Muscle layer of duodenum (tissue), 2 donors: ENCODE measurements around the gene HYCC1.
"Not testable (repeated sequence)": the region's sequence is repeated elsewhere in the genome, so short reads cannot be mapped to it uniquely, and the experiment has no call there.

ENCODE experiments used
- H3K27ac ChIP-seq: one replicate; pipeline ENCODE4 v1.7.0; 2013; ENCODE audit warnings: mild to moderate bottlenecking, low read length
- H3K27me3 ChIP-seq: one replicate; pipeline ENCODE4 v1.7.0; 2013; ENCODE audit warnings: low read depth, mild to moderate bottlenecking, control low read depth, low read length
- H3K36me3 ChIP-seq, 2 donors: one replicate each; pipeline ENCODE4 v1.7.0; 2013; ENCODE audit warnings: low read length in 2 of 2, control low read depth in 1 of 2, mild to moderate bottlenecking in 1 of 2; ENCODE audit not compliant: insufficient read depth in 2 of 2, control insufficient read depth in 1 of 2
- H3K4me1 ChIP-seq, 2 donors: one replicate each; pipeline ENCODE4 v1.7.0; 2013; ENCODE audit warnings: low read length in 2 of 2, mild to moderate bottlenecking in 2 of 2, control low read depth in 1 of 2, moderate library complexity in 1 of 2; ENCODE audit not compliant: insufficient read depth in 2 of 2, control insufficient read depth in 1 of 2
- H3K4me3 ChIP-seq, 2 donors: one replicate each; pipeline ENCODE4 v1.7.0; 2013; ENCODE audit warnings: low read length in 2 of 2, low read depth in 1 of 2, mild to moderate bottlenecking in 1 of 2
- H3K9me3 ChIP-seq, 2 donors: one replicate each; pipeline ENCODE4 v1.7.0; 2013; ENCODE audit warnings: low read length in 2 of 2, control low read depth in 1 of 2, mild to moderate bottlenecking in 1 of 2; ENCODE audit not compliant: control insufficient read depth in 1 of 2
- donor health status: healthy.

Gene HYCC1

DNA sequence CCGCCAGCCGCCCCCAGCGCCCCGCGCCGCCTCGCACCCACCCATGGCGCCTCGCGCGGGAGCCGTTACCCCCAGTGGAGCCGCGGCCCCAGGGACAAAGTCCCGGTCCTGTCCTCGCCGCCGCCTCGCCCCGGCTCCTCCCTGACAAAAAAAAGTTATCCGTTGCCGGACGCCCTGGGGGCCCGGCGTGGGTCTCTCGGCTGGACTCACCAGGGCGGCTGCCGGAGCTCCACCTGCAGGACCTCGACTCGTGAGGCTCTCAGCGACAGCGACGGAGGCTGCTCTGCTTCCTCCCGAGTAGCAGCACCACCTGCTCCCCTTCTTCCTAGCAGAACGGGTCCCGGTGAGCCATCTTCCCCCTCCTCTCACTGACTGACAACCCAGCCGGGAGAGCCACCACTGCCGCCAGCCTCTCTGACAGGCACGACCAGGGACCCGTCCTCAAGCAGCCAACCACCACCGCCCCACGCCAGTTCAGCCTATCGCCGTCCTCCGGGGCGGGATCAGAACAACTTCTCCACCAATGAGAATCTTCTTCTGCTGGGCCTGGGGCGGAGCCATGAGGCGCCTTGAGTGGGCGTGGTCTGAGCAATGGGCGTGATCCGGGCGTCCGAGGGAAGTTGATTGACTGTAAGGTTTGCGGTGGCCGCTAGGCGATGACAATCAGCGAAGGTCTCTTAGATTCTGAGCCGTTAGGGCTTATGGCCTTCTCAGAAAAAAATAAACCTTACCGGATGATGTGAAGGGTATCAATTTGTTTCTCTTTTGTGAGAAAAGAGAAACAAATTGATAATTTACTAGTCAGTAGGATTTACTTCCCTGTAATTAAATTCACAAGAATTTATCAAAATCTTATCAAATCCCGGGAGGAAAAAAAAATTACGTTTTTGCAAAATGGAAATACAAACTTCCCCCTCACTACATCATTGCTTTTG lies at the start of gene HYCC1:
TSS of gene HYCC1 (minus strand) at position 416 of the 935 bp plus-strand sequence. CDS start 23,019 bp downstream, outside the sequence.
- H3K36me3 ChIP-seq: no peaks in the 10 kb centered on the region
- H3K27ac ChIP-seq: peak within 1 kb of the TSS; percentile 61
- H3K27me3 ChIP-seq: no peaks in the 10 kb centered on the region
- H3K4me3 ChIP-seq: peak within 1 kb of the TSS; percentile 71 to 91
- no peaks in the 10 kb centered on the region for H3K9me3 ChIP-seq
- H3K4me1 ChIP-seq: peaks cover 4 to 18% of the 10 kb centered on the region in 2 donors

DNA sequence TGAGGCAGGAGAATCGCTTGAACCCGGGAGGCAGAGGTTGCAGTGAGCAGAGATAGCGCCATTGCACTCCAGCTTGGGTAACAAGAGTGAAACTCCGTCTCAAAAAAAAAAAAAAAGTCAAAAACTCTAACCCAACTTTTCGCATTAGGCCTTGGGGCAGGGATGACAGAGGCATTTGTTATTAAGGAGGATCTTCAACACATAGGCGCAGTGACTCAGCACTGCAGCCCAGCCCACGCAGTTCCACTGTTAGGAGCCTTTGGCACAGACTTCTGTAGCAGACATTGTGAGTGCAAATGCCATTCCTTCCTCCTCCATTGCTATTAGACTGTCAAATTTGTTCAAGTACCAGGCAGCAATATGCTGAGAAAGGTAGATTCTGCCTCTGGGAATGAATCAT lies 48.5 kb upstream of the HYCC1 start:
- Histone ChIP-seq H3K36me3 (no peaks in the 10 kb centered on the region), H3K27ac (no peak overlapping the region), H3K27me3 (no peaks in the 10 kb centered on the region), H3K4me3 (no peak overlapping the region), H3K9me3 (no peaks in the 10 kb centered on the region), H3K4me1 (no peaks in the 10 kb centered on the region)

DNA sequence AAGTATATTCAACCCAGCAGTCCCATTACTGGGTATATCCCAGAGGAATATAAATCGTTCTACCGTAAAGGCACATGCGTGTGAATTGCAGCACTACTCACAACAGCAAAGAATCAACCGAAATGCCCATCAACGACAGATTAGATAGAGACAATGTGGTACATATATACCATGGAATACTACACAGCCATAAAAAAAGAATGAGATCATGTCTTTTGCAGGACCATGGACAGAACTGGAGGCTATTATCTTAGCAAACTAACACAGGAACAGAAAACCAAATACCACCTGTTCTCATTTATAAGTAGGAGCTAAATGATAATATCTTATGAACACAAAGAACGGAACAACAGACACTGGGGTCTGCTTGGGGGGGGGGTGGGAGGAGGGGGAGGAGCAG lies 47.4 kb upstream of the HYCC1 start:
- H3K27me3 ChIP-seq: no peaks in the 10 kb centered on the region
- no peak overlapping the region for H3K27ac ChIP-seq
- H3K36me3 ChIP-seq: no peaks in the 10 kb centered on the region
- no peaks in the 10 kb centered on the region for H3K4me1 ChIP-seq
- no peaks in the 10 kb centered on the region for H3K9me3 ChIP-seq
- H3K4me3 ChIP-seq: no peak overlapping the region

DNA sequence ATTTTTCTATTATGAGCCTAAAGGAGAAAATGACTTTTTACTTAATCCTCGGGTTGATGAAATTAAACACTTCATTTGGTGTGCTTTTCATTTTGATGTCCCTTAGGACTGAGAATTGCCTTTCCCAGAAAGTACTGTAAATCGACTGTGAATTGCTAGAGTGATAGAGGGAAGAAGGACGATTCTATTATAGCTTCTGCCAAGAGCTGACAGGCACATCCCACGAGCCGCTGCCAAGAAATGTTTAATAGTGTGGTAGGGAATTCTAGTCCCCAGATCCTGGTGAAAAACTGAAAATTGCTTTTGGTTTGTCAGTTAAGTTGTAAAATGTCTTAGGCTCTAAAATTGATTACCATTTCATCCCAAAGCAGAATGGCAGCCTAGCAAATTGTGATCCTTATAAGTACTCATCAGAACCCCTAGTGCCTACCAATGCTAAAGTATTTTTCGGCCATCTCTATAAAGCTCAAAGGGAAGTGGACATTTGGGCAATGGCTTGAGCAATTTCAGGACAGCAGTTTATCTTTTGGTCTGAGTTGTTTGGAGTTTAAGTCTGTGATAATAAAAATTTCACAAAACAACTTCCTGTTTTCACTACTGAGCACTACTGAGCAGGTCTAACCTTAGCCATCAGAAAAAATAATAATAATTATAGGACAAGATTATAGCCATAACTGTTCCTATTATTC lies 44.6 kb upstream of the HYCC1 start:
- Histone ChIP-seq H3K9me3 (no peaks in the 10 kb centered on the region), H3K27ac (no peak overlapping the region), H3K4me1 (no peaks in the 10 kb centered on the region), H3K36me3 (no peaks in the 10 kb centered on the region), H3K27me3 (no peaks in the 10 kb centered on the region), H3K4me3 (no peak overlapping the region)

DNA sequence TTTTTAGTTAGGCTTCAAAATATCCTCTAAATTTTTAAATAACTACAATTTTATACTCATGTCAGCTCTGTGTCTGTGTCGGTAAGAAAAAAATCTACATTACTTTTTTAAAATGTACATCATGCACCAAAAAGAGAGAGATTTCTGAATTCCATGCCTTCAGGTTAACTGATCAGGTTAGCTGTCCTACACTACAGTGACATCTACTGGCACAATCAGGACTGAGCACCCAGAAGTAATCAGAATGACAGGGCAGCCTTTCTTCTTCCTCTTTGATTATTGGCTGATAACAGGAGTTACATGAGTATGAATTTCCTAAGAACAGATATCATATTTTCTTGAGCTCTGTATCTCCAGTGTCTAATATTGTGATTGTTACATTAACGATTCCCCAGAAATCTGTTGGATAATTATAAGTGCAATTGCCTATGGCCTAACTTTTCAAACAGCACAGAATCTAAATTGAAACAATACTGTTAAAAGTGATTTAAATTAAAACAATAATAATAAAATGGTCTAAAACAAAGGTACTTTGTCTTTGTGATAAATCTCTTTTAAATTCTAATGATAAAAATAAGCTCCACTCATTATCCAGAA lies 41.8 kb upstream of the HYCC1 start:
- no peaks in the 10 kb centered on the region for H3K4me1 ChIP-seq
- H3K27me3 ChIP-seq: no peaks in the 10 kb centered on the region
- no peak overlapping the region for H3K4me3 ChIP-seq
- no peak overlapping the region for H3K27ac ChIP-seq
- no peaks in the 10 kb centered on the region for H3K36me3 ChIP-seq
- no peaks in the 10 kb centered on the region for H3K9me3 ChIP-seq

DNA sequence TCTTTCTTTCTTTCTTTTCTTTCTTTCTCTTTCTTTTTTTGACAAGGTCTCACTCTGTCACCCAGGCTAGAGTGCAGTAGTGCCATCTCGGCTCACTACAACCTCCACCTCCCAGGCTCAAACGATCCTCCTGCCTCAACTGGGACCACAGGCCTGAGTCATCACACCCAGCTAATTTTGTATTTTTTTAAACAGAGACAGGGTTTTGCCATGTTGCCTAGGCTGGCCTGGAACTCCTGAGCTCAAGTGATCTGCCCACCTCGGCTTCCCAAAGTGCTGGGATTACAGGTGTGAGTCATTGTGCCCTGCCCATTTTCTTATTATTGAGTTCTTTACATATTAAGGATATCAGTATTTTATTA lies 37.2 kb upstream of the HYCC1 start:
- not testable (repeated sequence) for H3K9me3 ChIP-seq, H3K27ac ChIP-seq

DNA sequence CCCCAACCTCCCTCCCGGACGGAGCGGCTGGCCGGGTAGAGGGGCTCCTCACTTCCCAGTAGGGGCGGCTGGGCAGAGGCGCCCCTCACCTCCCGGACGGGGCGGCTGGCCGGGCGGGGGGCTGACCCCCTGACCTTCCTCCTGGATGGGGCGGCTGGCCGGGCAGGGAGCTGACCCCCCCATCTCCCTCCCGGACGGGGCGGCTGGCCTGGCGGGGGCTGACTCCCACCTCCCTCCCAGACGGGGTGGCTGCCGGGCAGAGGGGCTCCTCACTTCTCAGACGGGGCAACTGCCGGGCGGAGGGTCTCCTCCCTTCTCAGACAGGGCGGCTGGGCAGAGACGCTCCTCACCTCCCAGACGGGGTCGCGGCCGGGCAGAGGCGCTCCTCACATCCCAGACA lies 32.4 kb upstream of the HYCC1 start:
- H3K4me1 ChIP-seq, H3K27me3 ChIP-seq, H3K4me3 ChIP-seq, H3K9me3 ChIP-seq, H3K36me3 ChIP-seq, H3K27ac ChIP-seq: not testable (repeated sequence)

More for the DNA sequence above, 37.2 kb upstream of the HYCC1 start:
- not testable (repeated sequence) for H3K4me3 ChIP-seq, H3K36me3 ChIP-seq, H3K4me1 ChIP-seq, H3K27me3 ChIP-seq

DNA sequence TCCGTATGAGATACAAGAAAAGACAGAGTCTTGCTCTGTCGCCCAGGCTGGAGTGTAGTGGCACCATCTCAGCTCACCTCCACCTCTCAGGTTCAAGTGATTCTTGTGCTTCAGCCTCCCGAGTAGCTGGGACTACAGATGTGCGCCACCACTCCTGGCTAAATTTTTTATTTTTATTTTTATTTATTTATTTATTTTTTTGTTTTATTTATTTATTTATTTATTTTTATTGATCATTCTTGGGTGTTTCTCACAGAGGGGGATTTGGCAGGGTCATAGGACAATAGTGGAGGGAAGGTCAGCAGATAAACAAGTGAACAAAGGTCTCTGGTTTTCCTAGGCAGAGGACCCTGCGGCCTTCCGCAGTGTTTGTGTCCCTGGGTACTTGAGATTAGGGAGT lies 31.2 kb upstream of the HYCC1 start:
- H3K27me3 ChIP-seq, H3K36me3 ChIP-seq, H3K27ac ChIP-seq, H3K4me1 ChIP-seq, H3K9me3 ChIP-seq, H3K4me3 ChIP-seq: not testable (repeated sequence)

DNA sequence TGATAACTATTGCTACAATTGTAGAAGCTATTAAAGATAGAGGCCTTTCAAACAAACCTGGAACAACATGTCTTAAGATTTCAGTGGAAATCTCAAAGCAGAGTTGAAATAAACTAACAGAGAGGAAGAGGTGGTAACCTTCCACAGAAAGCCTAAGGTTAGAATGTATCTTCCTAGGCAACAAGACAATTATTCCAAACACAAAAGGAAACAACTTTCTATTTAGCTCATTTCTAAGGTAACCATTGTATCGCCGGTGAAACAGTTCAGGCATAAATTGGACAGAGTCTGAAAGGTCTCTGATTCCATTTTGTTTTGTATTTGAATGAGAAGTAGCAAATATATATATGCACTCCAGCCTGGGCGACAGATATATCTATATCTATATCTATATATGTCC lies 30.7 kb upstream of the HYCC1 start:
- Histone ChIP-seq H3K36me3 (no peaks in the 10 kb centered on the region), H3K27ac (no peak overlapping the region), H3K4me1 (no peaks in the 10 kb centered on the region), H3K4me3 (no peak overlapping the region), H3K27me3 (no peaks in the 10 kb centered on the region), H3K9me3 (no peaks in the 10 kb centered on the region)

DNA sequence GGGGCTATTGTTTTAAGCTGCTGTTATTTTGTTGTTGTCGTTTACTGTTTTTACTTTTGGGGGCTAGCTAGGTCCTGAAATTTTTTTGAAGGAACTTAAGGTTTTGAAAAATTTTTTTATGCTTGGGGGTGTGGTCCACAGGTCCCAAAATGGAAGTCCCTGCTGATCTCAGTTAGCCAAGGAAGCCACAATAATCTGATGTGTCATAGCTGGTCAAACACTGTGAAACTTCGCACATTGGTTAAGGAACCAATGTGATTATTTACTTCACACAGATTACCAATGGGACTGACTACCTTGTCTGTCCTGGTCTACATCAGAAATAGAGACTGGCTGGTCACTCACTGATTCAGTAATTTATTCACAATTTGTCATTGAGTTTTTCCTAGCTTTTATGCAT lies 29.5 kb upstream of the HYCC1 start:
- H3K27me3 ChIP-seq: no peaks in the 10 kb centered on the region
- no peaks in the 10 kb centered on the region for H3K4me1 ChIP-seq
- no peak overlapping the region for H3K27ac ChIP-seq
- no peaks in the 10 kb centered on the region for H3K36me3 ChIP-seq
- no peak overlapping the region for H3K4me3 ChIP-seq
- H3K9me3 ChIP-seq: no peaks in the 10 kb centered on the region

DNA sequence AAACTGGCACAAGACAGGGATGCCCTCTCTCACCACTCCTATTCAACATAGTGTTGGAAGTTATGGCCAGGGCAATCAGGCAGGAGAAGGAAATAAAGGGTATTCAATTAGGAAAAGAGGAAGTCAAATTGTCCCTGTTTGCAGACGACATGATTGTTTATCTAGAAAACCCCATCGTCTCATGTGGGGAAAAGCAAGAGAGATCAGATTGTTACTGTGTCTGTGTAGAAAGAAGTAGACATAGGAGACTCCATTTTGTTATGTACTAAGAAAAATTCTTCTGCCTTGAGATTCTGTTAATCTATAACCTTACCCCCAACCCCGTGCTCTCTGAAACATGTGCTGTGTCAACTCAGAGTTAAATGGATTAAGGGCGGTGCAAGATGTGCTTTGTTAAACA lies 25.7 kb upstream of the HYCC1 start:
- not testable (repeated sequence) for H3K27me3 ChIP-seq, H3K9me3 ChIP-seq, H3K4me1 ChIP-seq, H3K36me3 ChIP-seq, H3K4me3 ChIP-seq, H3K27ac ChIP-seq
